ENCODE measurements around the gene KRTAP10-12. TPM values are rescaled to one million over a fixed set of nuclear protein-coding genes. Genes with fewer than 3 reads are reported as not detected.

Gene KRTAP10-12
- total RNA-seq, 1 experiment from 2014 or later = not detected

DNA sequence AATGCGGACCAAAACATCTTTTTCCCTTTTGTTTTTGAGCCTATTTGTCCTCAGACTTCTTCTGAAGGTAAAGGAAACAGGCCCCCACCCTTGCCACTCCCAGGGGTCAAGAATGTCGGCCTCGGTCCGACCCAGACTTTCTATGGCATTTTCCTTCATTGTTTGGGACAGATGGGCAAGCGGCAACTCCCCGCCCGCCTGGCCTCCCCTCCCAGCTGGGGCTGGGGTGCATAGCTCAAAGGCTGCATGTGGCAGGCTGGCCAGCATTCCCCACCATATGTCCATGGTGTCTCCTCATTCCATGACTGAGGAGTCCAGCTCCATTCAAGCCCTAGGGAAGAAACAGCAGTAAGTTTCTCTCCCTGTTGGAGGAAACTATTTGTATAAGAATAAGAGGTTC, 43.8 kb downstream of the KRTAP10-12 start:
- CTCF ChIA-PET = no interaction called here
- POLR2A ChIA-PET = no interaction called here
- BruUV-seq (replicated peaks) = no TSS peak
- Histone ChIP-seq H3K36me3 (ENCODE audit: control insufficient read depth, insufficient read depth, low read length) (no peaks in the 10 kb centered on the region), H3K27ac (ENCODE audit: low read length) (no peak overlapping the region), H3K27me3 (ENCODE audit: control insufficient read depth, insufficient read depth, low read length) (no peaks in the 10 kb centered on the region), H3K4me1 (ENCODE audit: control insufficient read depth, insufficient read depth, low read length) (no peaks in the 10 kb centered on the region), H3K9me3 (ENCODE audit: control insufficient read depth, insufficient read depth, low read depth, low read length) (no peaks in the 10 kb centered on the region), H3K4me3 (ENCODE audit: low read depth in 2 of 2, low read length in 2 of 2) (no peak overlapping the region)
- in situ Hi-C loops (cut with HindIII; ENCODE audit: low pct_unique_long_range_greater_than_20kb, low sequenced_read_pairs) = no loop called here
- ATAC-seq (no peak), DNase-seq (ENCODE audit: low read depth, low spot score) (no peak)
- TF ChIP-seq, protein P1, sequence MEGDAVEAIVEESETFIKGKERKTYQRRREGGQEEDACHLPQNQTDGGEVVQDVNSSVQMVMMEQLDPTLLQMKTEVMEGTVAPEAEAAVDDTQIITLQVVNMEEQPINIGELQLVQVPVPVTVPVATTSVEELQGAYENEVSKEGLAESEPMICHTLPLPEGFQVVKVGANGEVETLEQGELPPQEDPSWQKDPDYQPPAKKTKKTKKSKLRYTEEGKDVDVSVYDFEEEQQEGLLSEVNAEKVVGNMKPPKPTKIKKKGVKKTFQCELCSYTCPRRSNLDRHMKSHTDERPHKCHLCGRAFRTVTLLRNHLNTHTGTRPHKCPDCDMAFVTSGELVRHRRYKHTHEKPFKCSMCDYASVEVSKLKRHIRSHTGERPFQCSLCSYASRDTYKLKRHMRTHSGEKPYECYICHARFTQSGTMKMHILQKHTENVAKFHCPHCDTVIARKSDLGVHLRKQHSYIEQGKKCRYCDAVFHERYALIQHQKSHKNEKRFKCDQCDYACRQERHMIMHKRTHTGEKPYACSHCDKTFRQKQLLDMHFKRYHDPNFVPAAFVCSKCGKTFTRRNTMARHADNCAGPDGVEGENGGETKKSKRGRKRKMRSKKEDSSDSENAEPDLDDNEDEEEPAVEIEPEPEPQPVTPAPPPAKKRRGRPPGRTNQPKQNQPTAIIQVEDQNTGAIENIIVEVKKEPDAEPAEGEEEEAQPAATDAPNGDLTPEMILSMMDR (IDR thresholded peaks at IDR 0.05) = no peak
- TF ChIP-seq POLR2AphosphoS5 (IDR thresholded peaks at IDR 0.05; ENCODE audit: low read depth, low read length) (no peak), TCF7L2 (IDR thresholded peaks at IDR 0.05; ENCODE audit: low read depth, low read length) (no peak), SIN3A (IDR thresholded peaks at IDR 0.05; ENCODE audit: borderline replicate concordance, insufficient read depth, low read depth, low read length) (no peak)
- TF ChIP-seq, protein P2, sequence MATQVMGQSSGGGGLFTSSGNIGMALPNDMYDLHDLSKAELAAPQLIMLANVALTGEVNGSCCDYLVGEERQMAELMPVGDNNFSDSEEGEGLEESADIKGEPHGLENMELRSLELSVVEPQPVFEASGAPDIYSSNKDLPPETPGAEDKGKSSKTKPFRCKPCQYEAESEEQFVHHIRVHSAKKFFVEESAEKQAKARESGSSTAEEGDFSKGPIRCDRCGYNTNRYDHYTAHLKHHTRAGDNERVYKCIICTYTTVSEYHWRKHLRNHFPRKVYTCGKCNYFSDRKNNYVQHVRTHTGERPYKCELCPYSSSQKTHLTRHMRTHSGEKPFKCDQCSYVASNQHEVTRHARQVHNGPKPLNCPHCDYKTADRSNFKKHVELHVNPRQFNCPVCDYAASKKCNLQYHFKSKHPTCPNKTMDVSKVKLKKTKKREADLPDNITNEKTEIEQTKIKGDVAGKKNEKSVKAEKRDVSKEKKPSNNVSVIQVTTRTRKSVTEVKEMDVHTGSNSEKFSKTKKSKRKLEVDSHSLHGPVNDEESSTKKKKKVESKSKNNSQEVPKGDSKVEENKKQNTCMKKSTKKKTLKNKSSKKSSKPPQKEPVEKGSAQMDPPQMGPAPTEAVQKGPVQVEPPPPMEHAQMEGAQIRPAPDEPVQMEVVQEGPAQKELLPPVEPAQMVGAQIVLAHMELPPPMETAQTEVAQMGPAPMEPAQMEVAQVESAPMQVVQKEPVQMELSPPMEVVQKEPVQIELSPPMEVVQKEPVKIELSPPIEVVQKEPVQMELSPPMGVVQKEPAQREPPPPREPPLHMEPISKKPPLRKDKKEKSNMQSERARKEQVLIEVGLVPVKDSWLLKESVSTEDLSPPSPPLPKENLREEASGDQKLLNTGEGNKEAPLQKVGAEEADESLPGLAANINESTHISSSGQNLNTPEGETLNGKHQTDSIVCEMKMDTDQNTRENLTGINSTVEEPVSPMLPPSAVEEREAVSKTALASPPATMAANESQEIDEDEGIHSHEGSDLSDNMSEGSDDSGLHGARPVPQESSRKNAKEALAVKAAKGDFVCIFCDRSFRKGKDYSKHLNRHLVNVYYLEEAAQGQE (IDR thresholded peaks at IDR 0.05; ENCODE audit: insufficient read depth in 1 of 2, low read depth in 2 of 2, low read length in 1 of 2) = no peak
- intact Hi-C loops (cut with micrococcal nuclease; ENCODE audit: unreplicated experiment) = loop anchor here (5.0 kb wide), 1 partner anchor 228 kb away; no protein-coding TSS in a partner anchor

DNA sequence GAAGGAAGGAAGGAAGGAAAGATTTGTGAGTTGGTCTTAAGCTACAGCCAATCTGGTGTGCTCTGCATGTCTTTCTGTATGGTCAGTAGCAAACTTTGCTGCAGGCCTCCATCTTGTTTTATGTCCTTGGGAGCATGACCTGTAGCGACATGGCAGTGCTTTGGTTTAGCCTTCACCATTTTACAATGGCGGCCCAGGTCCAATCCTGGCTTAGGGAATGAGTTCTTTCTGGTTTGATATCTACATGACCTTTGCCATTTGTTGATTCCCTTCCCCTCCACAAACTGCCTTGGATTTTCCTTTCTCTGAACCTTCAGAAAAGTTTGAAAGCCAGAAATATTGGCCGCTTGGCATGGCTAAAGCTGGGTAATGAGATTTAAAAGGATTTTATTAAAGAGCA, 44.9 kb downstream of the KRTAP10-12 start:
- ATAC-seq (no peak), DNase-seq (ENCODE audit: low read depth, low spot score) (no peak)
- H3K36me3 ChIP-seq (ENCODE audit: control insufficient read depth, insufficient read depth, low read length) = no peaks in the 10 kb centered on the region
- H3K27ac ChIP-seq (ENCODE audit: low read length) = no peak overlapping the region
- no peak overlapping the region for H3K4me3 ChIP-seq (ENCODE audit: low read depth in 2 of 2, low read length in 2 of 2)
- POLR2A ChIA-PET = no interaction called here
- BruUV-seq (replicated peaks) = no TSS peak
- TF ChIP-seq POLR2AphosphoS5 (IDR thresholded peaks at IDR 0.05; ENCODE audit: low read depth, low read length) (no peak), TCF7L2 (IDR thresholded peaks at IDR 0.05; ENCODE audit: low read depth, low read length) (no peak)
- TF ChIP-seq, protein P2 (IDR thresholded peaks at IDR 0.05; ENCODE audit: insufficient read depth in 1 of 2, low read depth in 2 of 2, low read length in 1 of 2) = no peak
- intact Hi-C loops (cut with micrococcal nuclease; ENCODE audit: unreplicated experiment) (loop anchor here (5.0 kb wide), 1 partner anchor 230 kb away; no protein-coding TSS in a partner anchor), in situ Hi-C loops (cut with HindIII; ENCODE audit: low pct_unique_long_range_greater_than_20kb, low sequenced_read_pairs) (no loop called here)
- H3K4me1 ChIP-seq (ENCODE audit: control insufficient read depth, insufficient read depth, low read length) = no peaks in the 10 kb centered on the region
- no peaks in the 10 kb centered on the region for H3K9me3 ChIP-seq (ENCODE audit: control insufficient read depth, insufficient read depth, low read depth, low read length)
- CTCF ChIA-PET = interaction anchor here (0.5 to 1.2 kb wide), 4 partner anchors 219 to 398 kb away, joined by 3 to 8 read pairs (median 3); no protein-coding TSS in a partner anchor
- H3K27me3 ChIP-seq (ENCODE audit: control insufficient read depth, insufficient read depth, low read length) = no peaks in the 10 kb centered on the region

Measured in Panc1 (cell line).